ENCODE data around the gene VWA7.

- TF ChIP-seq, protein P1, sequence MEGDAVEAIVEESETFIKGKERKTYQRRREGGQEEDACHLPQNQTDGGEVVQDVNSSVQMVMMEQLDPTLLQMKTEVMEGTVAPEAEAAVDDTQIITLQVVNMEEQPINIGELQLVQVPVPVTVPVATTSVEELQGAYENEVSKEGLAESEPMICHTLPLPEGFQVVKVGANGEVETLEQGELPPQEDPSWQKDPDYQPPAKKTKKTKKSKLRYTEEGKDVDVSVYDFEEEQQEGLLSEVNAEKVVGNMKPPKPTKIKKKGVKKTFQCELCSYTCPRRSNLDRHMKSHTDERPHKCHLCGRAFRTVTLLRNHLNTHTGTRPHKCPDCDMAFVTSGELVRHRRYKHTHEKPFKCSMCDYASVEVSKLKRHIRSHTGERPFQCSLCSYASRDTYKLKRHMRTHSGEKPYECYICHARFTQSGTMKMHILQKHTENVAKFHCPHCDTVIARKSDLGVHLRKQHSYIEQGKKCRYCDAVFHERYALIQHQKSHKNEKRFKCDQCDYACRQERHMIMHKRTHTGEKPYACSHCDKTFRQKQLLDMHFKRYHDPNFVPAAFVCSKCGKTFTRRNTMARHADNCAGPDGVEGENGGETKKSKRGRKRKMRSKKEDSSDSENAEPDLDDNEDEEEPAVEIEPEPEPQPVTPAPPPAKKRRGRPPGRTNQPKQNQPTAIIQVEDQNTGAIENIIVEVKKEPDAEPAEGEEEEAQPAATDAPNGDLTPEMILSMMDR (IDR thresholded peaks at IDR 0.05), result no peak
- TF ChIP-seq POLR2AphosphoS5 (IDR thresholded peaks at IDR 0.05), result peak in 1 of 3 donors; percentile 9
These were observed 17.9 kb upstream of the VWA7 start for GRCh38 chr6:31794866-31795615.
